OCI-LY3 (cell line): ENCODE data around the gene DPEP2.
"Not testable (repeated sequence)": the region's sequence is repeated elsewhere in the genome, so short reads cannot be mapped to it uniquely, and the experiment has no call there.

Experiments used
- H2AFZ ChIP-seq: fragments of 200-600, 300-600 bp; shearing (Covaris generic); 2 replicates; pipeline ENCODE4 v1.6.0; 2014; ENCODE audit warnings: antibody characterized with exemption, low read depth, low read length
- H3K27ac ChIP-seq: fragments of 200-600, 300-600 bp; sonication (generic); 2 replicates; pipeline ENCODE4 v1.5.1; 2014; ENCODE audit warnings: mild to moderate bottlenecking, low read length, moderate library complexity, mixed read lengths
- H3K27me3 ChIP-seq: fragments of 200-600, 300-600 bp; sonication (generic); 2 replicates; pipeline ENCODE4 v1.6.1; 2014; ENCODE audit warnings: low read depth, low read length, mixed read lengths
- H3K36me3 ChIP-seq: fragments of 200-600, 300-600 bp; sonication (generic); replicated peaks from 2 replicates; pipeline ENCODE3; 2014; ENCODE audit warnings: low read depth, low read length, mixed read lengths
- H3K4me1 ChIP-seq: fragments of 300-600, 200-600 bp; sonication (generic); 2 replicates; pipeline ENCODE4 v1.6.1; 2014; ENCODE audit warnings: low read length, mixed read lengths
- H3K4me2 ChIP-seq: fragments of 200-600, 300-600 bp; sonication (generic); 2 replicates; pipeline ENCODE4 v1.6.1; 2014; ENCODE audit warnings: low read length, mixed read lengths
- H3K4me3 ChIP-seq: fragments of 300-600, 200-600 bp; sonication (generic); 2 replicates; pipeline ENCODE4 v1.5.1; 2014; ENCODE audit warnings: antibody characterized with exemption, mild to moderate bottlenecking, low read length, moderate library complexity
- H3K79me2 ChIP-seq: fragments of 300-600, 200-600 bp; shearing (Covaris generic); 2 replicates; pipeline ENCODE4 v1.6.1; 2014; ENCODE audit warnings: mild to moderate bottlenecking, low read length, mixed read lengths
- H3K9ac ChIP-seq: fragments of 300-600, 200-600 bp; shearing (Covaris generic); 2 replicates; pipeline ENCODE4 v1.6.0; 2014; ENCODE audit warnings: mild to moderate bottlenecking, low read length, moderate library complexity
- H3K9me3 ChIP-seq: fragments of 200-600, 300-600 bp; shearing (Covaris generic); 2 replicates; pipeline ENCODE4 v1.6.1; 2014; ENCODE audit warnings: low read length, mixed read lengths; ENCODE audit not compliant: insufficient read depth
- H4K20me1 ChIP-seq: fragments of 200-600, 300-600 bp; sonication (generic); 2 replicates; pipeline ENCODE4 v1.6.1; 2016; ENCODE audit warnings: low read length, mixed read lengths; ENCODE audit not compliant: insufficient read depth
- EZH2phosphoT487 ChIP-seq: fragments of 200-600 bp; shearing (Covaris generic); IDR thresholded peaks from 2 replicates; pipeline ENCODE4 v1.6.1; 2018; ENCODE audit warnings: antibody characterized with exemption, mixed run types, low read depth
- TF ChIP-seq, protein P1 (sequence below): fragments of 200-600, 300-600 bp; sonication (generic); IDR thresholded peaks from 2 replicates; pipeline ENCODE4 v1.5.1; 2014; ENCODE audit warnings: antibody characterized with exemption, low read length, low read depth

The DPEP2 gene

DNA sequence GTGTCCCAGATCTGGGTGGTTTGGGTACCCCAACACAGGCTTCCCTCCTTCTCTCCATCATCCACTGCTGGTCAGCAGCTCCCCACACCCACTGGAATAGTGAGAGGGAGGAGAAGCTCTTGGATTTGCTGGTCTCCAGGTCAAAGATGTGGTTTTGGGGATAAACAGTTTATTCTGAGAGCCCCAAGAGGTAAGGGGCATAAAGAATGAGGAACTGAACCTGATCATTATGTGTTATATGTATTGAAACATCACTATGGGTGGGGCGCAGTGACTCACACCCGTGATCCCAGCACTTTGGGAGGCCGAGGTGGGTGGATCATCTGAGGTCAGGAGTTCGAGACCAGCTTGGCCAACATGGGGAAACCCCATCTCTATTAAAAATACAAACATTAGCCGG lies 3.9 kb downstream of the DPEP2 start:
- no peak overlapping the region for H3K9ac ChIP-seq
- H3K27ac ChIP-seq: 0 out of 2 replicates have a peak overlapping the region, but pooled peaks have one; percentile 12
- H2AFZ ChIP-seq: no peak overlapping the region
- H3K27me3 ChIP-seq: no peaks in the 10 kb centered on the region
- H3K4me2 ChIP-seq: 0 out of 2 replicates have a peak overlapping the region, but pooled peaks have one; percentile 14
- H3K4me3 ChIP-seq: no peak overlapping the region
- no peaks in the 10 kb centered on the region for H3K79me2 ChIP-seq
- no peaks in the 10 kb centered on the region for H4K20me1 ChIP-seq
- no peaks in the 10 kb centered on the region for H3K9me3 ChIP-seq
- peaks cover 44% of the 10 kb centered on the region for H3K4me1 ChIP-seq
- TF ChIP-seq, protein P1, sequence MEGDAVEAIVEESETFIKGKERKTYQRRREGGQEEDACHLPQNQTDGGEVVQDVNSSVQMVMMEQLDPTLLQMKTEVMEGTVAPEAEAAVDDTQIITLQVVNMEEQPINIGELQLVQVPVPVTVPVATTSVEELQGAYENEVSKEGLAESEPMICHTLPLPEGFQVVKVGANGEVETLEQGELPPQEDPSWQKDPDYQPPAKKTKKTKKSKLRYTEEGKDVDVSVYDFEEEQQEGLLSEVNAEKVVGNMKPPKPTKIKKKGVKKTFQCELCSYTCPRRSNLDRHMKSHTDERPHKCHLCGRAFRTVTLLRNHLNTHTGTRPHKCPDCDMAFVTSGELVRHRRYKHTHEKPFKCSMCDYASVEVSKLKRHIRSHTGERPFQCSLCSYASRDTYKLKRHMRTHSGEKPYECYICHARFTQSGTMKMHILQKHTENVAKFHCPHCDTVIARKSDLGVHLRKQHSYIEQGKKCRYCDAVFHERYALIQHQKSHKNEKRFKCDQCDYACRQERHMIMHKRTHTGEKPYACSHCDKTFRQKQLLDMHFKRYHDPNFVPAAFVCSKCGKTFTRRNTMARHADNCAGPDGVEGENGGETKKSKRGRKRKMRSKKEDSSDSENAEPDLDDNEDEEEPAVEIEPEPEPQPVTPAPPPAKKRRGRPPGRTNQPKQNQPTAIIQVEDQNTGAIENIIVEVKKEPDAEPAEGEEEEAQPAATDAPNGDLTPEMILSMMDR: no peak
- TF ChIP-seq EZH2phosphoT487: no peak
- no peaks in the 10 kb centered on the region for H3K36me3 ChIP-seq

DNA sequence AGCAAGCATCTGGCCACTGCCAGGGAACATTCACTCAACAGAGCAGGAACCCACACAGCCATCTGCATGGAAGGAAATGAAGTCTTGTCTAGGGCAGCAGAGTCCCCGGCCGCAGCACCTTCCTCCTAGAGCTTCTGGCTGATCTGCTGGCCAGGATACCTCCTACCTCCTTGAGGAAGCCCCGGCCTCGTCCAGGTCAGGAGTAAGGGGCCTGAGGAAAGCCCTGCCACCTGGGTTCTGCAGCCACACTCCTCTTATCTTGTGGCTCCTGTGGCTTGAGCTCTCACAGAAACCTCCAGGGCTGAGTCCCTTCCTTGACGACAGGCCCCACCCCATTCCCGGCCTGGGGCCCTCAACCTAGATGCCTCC lies 5.3 kb downstream of the DPEP2 start:
- not testable (repeated sequence) for H3K27me3 ChIP-seq, H3K36me3 ChIP-seq, H3K79me2 ChIP-seq, H2AFZ ChIP-seq, H3K4me3 ChIP-seq, H3K27ac ChIP-seq, H3K9me3 ChIP-seq, H4K20me1 ChIP-seq
- Histone ChIP-seq H3K4me1 (peaks cover 50% of the 10 kb centered on the region), H3K9ac (peak overlapping the region; percentile 72; the same call in 1 of the 2 replicates), H3K4me2 (peak overlapping the region; percentile 97)

DNA sequence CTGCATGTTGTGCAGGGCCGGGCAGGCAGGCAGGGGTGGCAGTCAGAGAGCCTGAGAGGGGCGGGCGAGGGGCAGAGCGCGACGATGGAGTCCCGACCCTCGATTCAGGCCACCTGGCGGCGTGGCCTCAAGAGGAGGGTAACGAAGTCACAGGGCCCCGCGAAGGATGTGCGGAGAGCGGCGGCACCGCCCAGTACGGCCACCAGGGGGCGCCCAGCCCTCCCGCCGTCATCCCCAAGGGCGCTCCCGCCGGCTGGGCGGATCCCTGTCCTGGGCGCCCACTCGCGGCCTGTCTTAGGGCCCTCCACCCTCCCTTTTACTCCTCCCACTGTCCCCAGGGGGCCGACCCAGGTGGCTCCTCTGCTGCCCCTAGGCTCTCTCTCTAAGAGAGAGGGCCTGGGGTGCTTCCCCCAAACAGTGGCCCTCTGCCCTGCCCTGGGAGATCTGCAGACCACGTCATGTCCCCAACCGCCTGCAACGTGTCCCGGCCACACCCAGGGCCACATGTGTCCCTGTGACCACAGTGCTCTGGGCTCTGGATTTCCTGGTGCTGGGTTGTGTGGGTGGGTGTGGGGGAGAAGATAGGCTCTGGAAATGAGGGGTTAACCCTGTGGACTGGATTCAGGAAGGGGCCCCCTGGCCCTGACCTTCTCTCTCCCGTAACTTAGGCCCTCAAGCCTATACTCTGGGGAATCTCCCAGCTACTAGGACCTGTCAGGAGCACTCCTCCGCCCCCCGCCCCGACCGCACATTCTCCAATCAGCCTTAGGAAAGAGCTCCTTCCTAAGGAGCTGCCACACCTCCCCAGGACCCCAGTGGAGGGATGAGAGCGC lies 5.9 kb downstream of the DPEP2 start:
- peak overlapping the region; percentile 72 for H3K9ac ChIP-seq
- no peaks in the 10 kb centered on the region for H3K79me2 ChIP-seq
- no peak for TF ChIP-seq EZH2phosphoT487
- TF ChIP-seq, protein P1: peak; percentile 83
- peak overlapping the region; percentile 73 for H3K4me3 ChIP-seq
- H3K27ac ChIP-seq: peak overlapping the region; percentile 29
- H2AFZ ChIP-seq: peak overlapping the region; percentile 96
- no peaks in the 10 kb centered on the region for H4K20me1 ChIP-seq
- peaks cover 54% of the 10 kb centered on the region for H3K4me1 ChIP-seq
- no peaks in the 10 kb centered on the region for H3K9me3 ChIP-seq
- H3K36me3 ChIP-seq: no peaks in the 10 kb centered on the region
- H3K4me2 ChIP-seq: peak overlapping the region; percentile 97
- no peaks in the 10 kb centered on the region for H3K27me3 ChIP-seq

DNA sequence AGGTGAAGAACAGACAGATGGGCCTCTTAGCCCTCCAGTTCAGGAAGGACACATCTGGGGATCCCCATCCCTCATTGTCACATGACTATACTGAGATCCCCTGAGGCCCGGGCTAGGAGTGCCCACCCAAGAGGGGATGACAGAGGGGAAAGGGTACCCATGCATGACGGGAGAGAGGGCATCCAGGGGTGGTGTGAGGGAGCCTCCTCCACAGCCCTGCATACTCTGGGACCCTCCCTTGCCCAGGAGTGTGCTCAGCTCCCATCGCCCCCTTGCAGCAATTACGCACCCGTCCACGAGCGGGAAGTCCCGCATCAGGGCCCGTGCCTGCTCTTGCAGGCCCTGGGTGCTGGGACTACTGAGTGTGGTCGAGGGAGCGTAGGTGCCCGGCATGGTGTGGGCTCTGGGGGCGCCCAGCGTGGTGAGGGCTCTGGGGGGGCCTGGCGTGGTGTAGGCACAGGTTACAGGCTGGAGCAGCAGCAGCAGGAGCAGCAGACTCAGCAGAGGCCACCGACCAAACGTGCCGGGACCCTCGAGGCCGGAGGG lies 6.5 kb downstream of the DPEP2 start:
- H3K4me2 ChIP-seq: peak overlapping the region; percentile 97
- TF ChIP-seq, protein P1: no peak
- TF ChIP-seq EZH2phosphoT487: no peak
- no peaks in the 10 kb centered on the region for H4K20me1 ChIP-seq
- peak overlapping the region; percentile 49; the same call in 1 of the 2 replicates for H3K9ac ChIP-seq
- peak overlapping the region; percentile 96; the same call in 1 of the 2 replicates for H2AFZ ChIP-seq
- no peak overlapping the region for H3K27ac ChIP-seq
- peaks cover 54% of the 10 kb centered on the region for H3K4me1 ChIP-seq
- H3K27me3 ChIP-seq: no peaks in the 10 kb centered on the region
- H3K36me3 ChIP-seq: no peaks in the 10 kb centered on the region
- no peaks in the 10 kb centered on the region for H3K9me3 ChIP-seq
- peak overlapping the region; percentile 73 for H3K4me3 ChIP-seq
- H3K79me2 ChIP-seq: no peaks in the 10 kb centered on the region
